WTC11 (cell line): Measurements from ENCODE around the gene LHPP. TPM values are rescaled to one million over a fixed set of nuclear protein-coding genes. Genes with fewer than 3 reads are reported as not detected.

Experiments used
- ATAC-seq: fragments of 200-7000 bp; cut with Tn5 transposase; 2 replicates; pipeline ENCODE4 v1.10.0; 2021; ENCODE audit warnings: mild to moderate bottlenecking, moderate library complexity
- CTCF ChIA-PET: fragments of 300-600 bp; sonication (Branson Sonifier 250); formaldehyde crosslinking; loops from one replicate; lab custom pipeline; 2021; ENCODE audit warnings: antibody characterized with exemption; lab: Charles Lee
- POLR2A ChIA-PET: fragments of 350-600 bp; sonication (Branson Sonifier 250); formaldehyde crosslinking; loops from one replicate; lab custom pipeline; 2021; ENCODE audit warnings: antibody characterized with exemption; lab: Charles Lee
- DNase-seq: peaks from one replicate; pipeline ENCODE4 v3.0.0; 2021; ENCODE audit warnings: low spot score
- H3K27ac Mint-ChIP-seq: 2 replicates; pipeline ENCODE4 v1.8.0; 2021; ENCODE audit warnings: mixed read lengths
- H3K27me3 Mint-ChIP-seq: 2 replicates; pipeline ENCODE4 v1.8.0; 2021; ENCODE audit warnings: low read depth, mild to moderate bottlenecking, moderate library complexity, mixed read lengths
- H3K36me3 Mint-ChIP-seq: 2 replicates; pipeline ENCODE4 v1.8.0; 2021; ENCODE audit warnings: mixed read lengths
- H3K4me1 Mint-ChIP-seq: 2 replicates; pipeline ENCODE4 v1.8.0; 2022; ENCODE audit warnings: mixed read lengths
- H3K4me3 Mint-ChIP-seq: 2 replicates; pipeline ENCODE4 v1.8.0; 2021; ENCODE audit warnings: mild to moderate bottlenecking, moderate library complexity, mixed read lengths
- H3K9me3 Mint-ChIP-seq: 2 replicates; pipeline ENCODE4 v1.8.0; 2021; ENCODE audit warnings: mixed read lengths
- AFF4 ChIP-seq: sonication (generic); formaldehyde crosslinking; IDR thresholded peaks from 2 replicates; pipeline ENCODE4 v1.8.1; 2023; ENCODE audit warnings: mild to moderate bottlenecking, missing genetic modification reagents, borderline replicate concordance
- ATF2 ChIP-seq: sonication (generic); formaldehyde crosslinking; IDR thresholded peaks from 2 replicates; pipeline ENCODE4 v1.8.1; 2022; ENCODE audit warnings: low read depth, missing genetic modification reagents, borderline replicate concordance
- CREB1 ChIP-seq: sonication (generic); formaldehyde crosslinking; IDR thresholded peaks from 2 replicates; pipeline ENCODE4 v1.8.0; 2023; ENCODE audit warnings: mild to moderate bottlenecking, missing genetic modification reagents
- GABPB1 ChIP-seq: sonication (generic); formaldehyde crosslinking; IDR thresholded peaks from 2 replicates; pipeline ENCODE4 v1.8.1; 2023; ENCODE audit warnings: mild to moderate bottlenecking, missing genetic modification reagents
- GTF2I ChIP-seq: fragments of 250-450 bp; sonication (Bioruptor Pico); conservative IDR thresholded peaks from 2 replicates; pipeline ENCODE4 v1.4.0; 2021; ENCODE audit warnings: mild to moderate bottlenecking
- JUN ChIP-seq: sonication (generic); formaldehyde crosslinking; IDR thresholded peaks from 2 replicates; pipeline ENCODE4 v1.8.0; 2023; ENCODE audit warnings: mild to moderate bottlenecking, missing genetic modification reagents
- MLX ChIP-seq: sonication (generic); formaldehyde crosslinking; IDR thresholded peaks from 2 replicates; pipeline ENCODE4 v1.8.1; 2023; ENCODE audit warnings: mild to moderate bottlenecking, missing genetic modification reagents, moderate library complexity
- NFATC4 ChIP-seq: fragments of 250-450 bp; sonication (Bioruptor Pico); IDR thresholded peaks from 2 replicates; pipeline ENCODE4 v1.9.0; 2021; ENCODE audit warnings: mild to moderate bottlenecking
- RORB ChIP-seq: fragments of 250-450 bp; sonication (Bioruptor Pico); IDR thresholded peaks from 2 replicates; pipeline ENCODE4 v1.9.0; 2021; ENCODE audit warnings: mild to moderate bottlenecking
- SMAD4 ChIP-seq: sonication (generic); formaldehyde crosslinking; IDR thresholded peaks from 2 replicates; pipeline ENCODE4 v1.8.0; 2022; ENCODE audit warnings: mild to moderate bottlenecking, missing genetic modification reagents
- SP1 ChIP-seq: sonication (generic); formaldehyde crosslinking; conservative IDR thresholded peaks from 2 replicates; pipeline ENCODE4 v1.8.1; 2022; ENCODE audit warnings: missing genetic modification reagents
- TP53 ChIP-seq: sonication (generic); formaldehyde crosslinking; IDR thresholded peaks from 2 replicates; pipeline ENCODE4 v1.8.1; 2023; ENCODE audit warnings: mild to moderate bottlenecking, missing genetic modification reagents
- ZNF219 ChIP-seq: sonication (generic); formaldehyde crosslinking; IDR thresholded peaks from 2 replicates; pipeline ENCODE4 v1.8.0; 2023; ENCODE audit warnings: missing genetic modification reagents, mild to moderate bottlenecking, borderline replicate concordance
- total RNA-seq: library from RNA; stranded (reverse); gene quantifications from 3 replicates; pipeline ENCODE4 v1.2.3, GENCODE V29; 2021
- TF ChIP-seq, protein P1 (sequence below): fragments of 200-600 bp; IDR thresholded peaks from 2 replicates; pipeline ENCODE4 v1.8.0; 2022; ENCODE audit warnings: antibody characterized with exemption
- TF ChIP-seq, protein P2 (sequence below): fragments of 250-450 bp; sonication (Bioruptor Pico); conservative IDR thresholded peaks from 2 replicates; pipeline ENCODE4 v1.9.0; 2021; ENCODE audit warnings: mild to moderate bottlenecking

Gene LHPP
- total RNA-seq, 1 experiment from 2014 or later, result 33.2 TPM

DNA sequence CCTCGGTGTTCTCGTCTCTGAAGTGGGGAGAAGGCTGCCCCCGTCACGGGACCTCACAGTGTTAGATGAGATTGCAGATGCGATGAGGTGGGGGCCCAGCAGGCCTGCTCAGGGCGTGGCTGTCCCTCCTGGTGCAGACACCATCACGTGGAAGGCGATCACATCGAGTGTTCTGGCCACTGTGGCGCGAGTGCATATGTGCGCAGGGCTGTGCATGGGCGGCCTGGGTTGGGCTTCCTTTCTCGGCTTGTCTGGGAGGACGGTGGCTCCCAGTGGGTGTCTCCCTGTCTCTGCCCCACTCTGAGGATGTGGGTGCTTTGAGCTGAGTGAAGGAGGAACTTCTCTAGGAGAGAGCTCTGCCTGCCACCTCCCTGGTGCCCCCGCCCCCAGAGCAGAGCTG, 83.1 kb downstream of the LHPP start:
- no peaks in the 10 kb centered on the region for H3K27me3 Mint-ChIP-seq
- H3K4me1 Mint-ChIP-seq, result no peaks in the 10 kb centered on the region
- H3K36me3 Mint-ChIP-seq, result no peaks in the 10 kb centered on the region
- no peaks in the 10 kb centered on the region for H3K9me3 Mint-ChIP-seq
- no peak for DNase-seq
- H3K27ac Mint-ChIP-seq, result no peak overlapping the region
- CTCF ChIA-PET, result interaction anchor here (1.4 to 6.0 kb wide), 3 partner anchors 9 to 201 kb away, joined by 5 to 33 read pairs (median 6); no protein-coding TSS in a partner anchor
- TF ChIP-seq AFF4 (CRISPR knock-in tag) (no peak), RORB (no peak), JUN (CRISPR knock-in tag) (no peak), CREB1 (CRISPR knock-in tag) (no peak), TP53 (CRISPR knock-in tag) (no peak), SMAD4 (CRISPR knock-in tag) (no peak), SP1 (CRISPR knock-in tag) (no peak), ZNF219 (CRISPR knock-in tag) (no peak), ATF2 (CRISPR knock-in tag) (no peak), GABPB1 (no peak), GTF2I (CRISPR knock-in tag) (no peak), NFATC4 (CRISPR knock-in tag) (no peak), MLX (CRISPR knock-in tag) (no peak)
- TF ChIP-seq, protein P1, sequence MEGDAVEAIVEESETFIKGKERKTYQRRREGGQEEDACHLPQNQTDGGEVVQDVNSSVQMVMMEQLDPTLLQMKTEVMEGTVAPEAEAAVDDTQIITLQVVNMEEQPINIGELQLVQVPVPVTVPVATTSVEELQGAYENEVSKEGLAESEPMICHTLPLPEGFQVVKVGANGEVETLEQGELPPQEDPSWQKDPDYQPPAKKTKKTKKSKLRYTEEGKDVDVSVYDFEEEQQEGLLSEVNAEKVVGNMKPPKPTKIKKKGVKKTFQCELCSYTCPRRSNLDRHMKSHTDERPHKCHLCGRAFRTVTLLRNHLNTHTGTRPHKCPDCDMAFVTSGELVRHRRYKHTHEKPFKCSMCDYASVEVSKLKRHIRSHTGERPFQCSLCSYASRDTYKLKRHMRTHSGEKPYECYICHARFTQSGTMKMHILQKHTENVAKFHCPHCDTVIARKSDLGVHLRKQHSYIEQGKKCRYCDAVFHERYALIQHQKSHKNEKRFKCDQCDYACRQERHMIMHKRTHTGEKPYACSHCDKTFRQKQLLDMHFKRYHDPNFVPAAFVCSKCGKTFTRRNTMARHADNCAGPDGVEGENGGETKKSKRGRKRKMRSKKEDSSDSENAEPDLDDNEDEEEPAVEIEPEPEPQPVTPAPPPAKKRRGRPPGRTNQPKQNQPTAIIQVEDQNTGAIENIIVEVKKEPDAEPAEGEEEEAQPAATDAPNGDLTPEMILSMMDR, result no peak
- TF ChIP-seq, protein P2, sequence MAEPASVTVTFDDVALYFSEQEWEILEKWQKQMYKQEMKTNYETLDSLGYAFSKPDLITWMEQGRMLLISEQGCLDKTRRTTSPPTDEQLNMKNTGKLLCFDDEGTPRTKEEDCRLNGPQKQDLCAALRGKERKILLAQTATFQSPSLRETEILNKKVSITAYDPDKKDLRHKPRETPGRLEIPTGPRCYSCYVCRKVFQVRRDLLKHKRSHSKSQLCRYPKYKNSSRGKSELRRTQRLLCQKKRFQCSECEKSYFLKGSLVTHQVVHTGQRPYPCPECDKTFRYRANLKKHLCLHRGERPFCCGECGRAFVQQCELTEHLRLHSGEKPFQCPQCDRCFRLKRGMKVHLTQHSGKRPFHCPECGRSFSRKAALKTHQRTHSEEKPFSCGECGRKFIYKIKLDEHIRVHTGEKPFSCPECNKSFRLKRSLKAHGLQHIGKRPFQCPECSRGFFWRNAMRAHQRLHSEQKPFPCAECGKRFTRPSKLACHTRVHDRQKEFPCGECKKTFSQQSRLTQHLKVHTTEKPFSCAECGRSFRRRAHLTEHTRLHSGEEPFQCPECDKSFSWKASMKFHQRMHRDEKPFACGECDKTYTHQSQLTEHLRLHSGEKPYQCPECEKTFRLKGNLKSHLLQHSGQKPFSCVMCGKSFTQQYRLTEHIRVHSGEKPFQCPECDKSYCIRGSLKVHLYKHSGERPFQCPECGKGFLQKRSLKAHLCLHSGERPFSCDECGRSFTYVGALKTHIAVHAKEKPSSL (CRISPR knock-in tag), result no peak
- TF ChIP-seq, all 79 proteins: peak for 0
- ATAC-seq, result no peak
- H3K4me3 Mint-ChIP-seq, result no peak overlapping the region
- POLR2A ChIA-PET, result interaction anchor here (0.6 kb wide), 2 partner anchors 43 to 101 kb away, joined by 3 to 11 read pairs; no protein-coding TSS in a partner anchor
